Endodermal cell (in vitro differentiated cells): ENCODE results near the gene MB21D2. TPM values are rescaled to one million over a fixed set of nuclear protein-coding genes. Genes with fewer than 3 reads are reported as not detected.

ENCODE experiments used
- DNase-seq: peaks from one replicate; pipeline ENCODE4 v3.0.0-alpha.2; 2017
- H3K27ac ChIP-seq: 2 replicates; pipeline ENCODE4 v1.5.1; 2013; ENCODE audit warnings: mild to moderate bottlenecking, low read depth, low read length, moderate library complexity
- H3K27me3 ChIP-seq: 2 replicates; pipeline ENCODE4 v1.6.1; 2013; ENCODE audit warnings: mild to moderate bottlenecking, low read length, moderate library complexity; ENCODE audit not compliant: insufficient read depth, control insufficient read depth, poor library complexity, severe bottlenecking
- H3K36me3 ChIP-seq: 2 replicates; pipeline ENCODE4 v1.7.0; 2013; ENCODE audit warnings: mild to moderate bottlenecking, low read length, moderate library complexity; ENCODE audit not compliant: control insufficient read depth, insufficient read depth
- H3K4me1 ChIP-seq: one replicate; pipeline ENCODE4 v1.7.0; 2013; ENCODE audit warnings: low read length; ENCODE audit not compliant: control insufficient read depth, insufficient read depth
- H3K4me3 ChIP-seq: 2 replicates; pipeline ENCODE4 v1.5.1; 2013; ENCODE audit warnings: mild to moderate bottlenecking, low read length, moderate library complexity
- H3K9ac ChIP-seq: 2 replicates; pipeline ENCODE4 v1.6.1; 2013; ENCODE audit warnings: mild to moderate bottlenecking, low read length, moderate library complexity; ENCODE audit not compliant: poor library complexity, severe bottlenecking; ENCODE audit errors: extremely low read depth
- H3K9me3 ChIP-seq: 2 replicates; pipeline ENCODE4 v1.6.1; 2013; ENCODE audit warnings: mild to moderate bottlenecking, low read length, moderate library complexity; ENCODE audit not compliant: control insufficient read depth
- H3K27ac Mint-ChIP-seq: 2 replicates; pipeline ENCODE4 v1.8.0; 2020; ENCODE audit warnings: mixed read lengths
- H3K27me3 Mint-ChIP-seq: 2 replicates; pipeline ENCODE4 v1.8.0; 2021; ENCODE audit warnings: mild to moderate bottlenecking, mixed read lengths; ENCODE audit not compliant: insufficient read depth
- H3K36me3 Mint-ChIP-seq: 2 replicates; pipeline ENCODE4 v1.8.0; 2020; ENCODE audit warnings: low read depth, mixed read lengths
- H3K4me1 Mint-ChIP-seq: 2 replicates; pipeline ENCODE4 v1.8.0; 2020; ENCODE audit warnings: mixed read lengths
- H3K4me3 Mint-ChIP-seq: 2 replicates; pipeline ENCODE4 v1.8.0; 2020; ENCODE audit warnings: mild to moderate bottlenecking, moderate library complexity, mixed read lengths
- H3K9me3 Mint-ChIP-seq: 2 replicates; pipeline ENCODE4 v1.8.0; 2020; ENCODE audit warnings: mild to moderate bottlenecking, mixed read lengths
- CTCF ChIP-seq: fragments of 200-600 bp; sonication (generic); conservative IDR thresholded peaks from 2 replicates; pipeline ENCODE4 v1.5.0; 2021; ENCODE audit warnings: antibody characterized with exemption, mild to moderate bottlenecking
- WGBS, 2 experiments: methylation state at CpG; one replicate each; pipeline versions ENCODE4 v1.1.5 to v1.1.7; 2013; ENCODE audit warnings: missing lambda C conversion rate in 2 of 2, mixed read lengths in 1 of 2; ENCODE audit not compliant: insufficient coverage in 1 of 2, insufficient read length in 1 of 2; 5-methylcytosine and 5-hydroxymethylcytosine counted together
- total RNA-seq, 2 donors: library from RNA; stranded (reverse); fragmentation: NEBNext Ultra II Directional in 1 of 2; extraction: Animal tissue kit (Norgen Biotek cat#: 25700) in 1 of 2; gene quantifications; 2 replicates in 1 of 2; 3 replicates in 1 of 2; pipeline ENCODE4 v1.2.1, GENCODE V29; 2021

The MB21D2 gene
- total RNA-seq, 2 donors from 2014 or later = 5.7 to 6.9 TPM

- TF ChIP-seq CTCF = no peak
- H3K4me1 Mint-ChIP-seq = peaks cover 12% of the 10 kb centered on the region
- no peak overlapping the region for H3K9ac ChIP-seq
- H3K36me3 ChIP-seq = no peaks in the 10 kb centered on the region
- H3K9me3 Mint-ChIP-seq = no peaks in the 10 kb centered on the region
- no peak overlapping the region for H3K27ac ChIP-seq
- no peak overlapping the region for H3K4me3 ChIP-seq
- no peaks in the 10 kb centered on the region for H3K27me3 ChIP-seq
- H3K27me3 Mint-ChIP-seq = no peaks in the 10 kb centered on the region
- no peak overlapping the region for H3K27ac Mint-ChIP-seq
- WGBS, 2 experiments = 43 to 83% methylated on average over 1 to 3 of the region's 3 CpGs
- H3K36me3 Mint-ChIP-seq = no peaks in the 10 kb centered on the region
- no peaks in the 10 kb centered on the region for H3K9me3 ChIP-seq
- H3K4me3 Mint-ChIP-seq = no peak overlapping the region
- no peak for DNase-seq
- no peaks in the 10 kb centered on the region for H3K4me1 ChIP-seq
Observed at GRCh38 chr3:192834428-192834827, 83.2 kb downstream of the MB21D2 start.

- Histone ChIP-seq H3K4me1 (no peaks in the 10 kb centered on the region), H3K9ac (no peak overlapping the region), H3K36me3 (no peaks in the 10 kb centered on the region), H3K4me3 (no peak overlapping the region), H3K9me3 (no peaks in the 10 kb centered on the region), H3K27ac (no peak overlapping the region), H3K27me3 (no peaks in the 10 kb centered on the region)
- no peaks in the 10 kb centered on the region for H3K36me3 Mint-ChIP-seq
- H3K4me3 Mint-ChIP-seq = no peak overlapping the region
- no peak overlapping the region for H3K27ac Mint-ChIP-seq
- no peak for TF ChIP-seq CTCF
- DNase-seq = no peak
- H3K9me3 Mint-ChIP-seq = no peaks in the 10 kb centered on the region
- peaks cover 12% of the 10 kb centered on the region for H3K4me1 Mint-ChIP-seq
- H3K27me3 Mint-ChIP-seq = no peaks in the 10 kb centered on the region
- 90 to 92% methylated on average over 9 of the region's 9 CpGs for WGBS, 2 experiments
Observed at GRCh38 chr3:192833177-192833890, 84.3 kb downstream of the MB21D2 start.

- H3K27me3 Mint-ChIP-seq = no peaks in the 10 kb centered on the region
- H3K27me3 ChIP-seq = no peaks in the 10 kb centered on the region
- no peaks in the 10 kb centered on the region for H3K4me1 ChIP-seq
- 75 to 91% methylated on average over 1 of the region's 1 CpG for WGBS, 2 experiments
- no peak for DNase-seq
- no peak for TF ChIP-seq CTCF
- no peak overlapping the region for H3K27ac Mint-ChIP-seq
- peaks cover 8% of the 10 kb centered on the region for H3K4me1 Mint-ChIP-seq
- no peaks in the 10 kb centered on the region for H3K36me3 ChIP-seq
- no peaks in the 10 kb centered on the region for H3K9me3 Mint-ChIP-seq
- H3K9ac ChIP-seq = no peak overlapping the region
- H3K36me3 Mint-ChIP-seq = no peaks in the 10 kb centered on the region
- no peak overlapping the region for H3K27ac ChIP-seq
- H3K4me3 ChIP-seq = no peak overlapping the region
- no peak overlapping the region for H3K4me3 Mint-ChIP-seq
- H3K9me3 ChIP-seq = no peaks in the 10 kb centered on the region
Observed at GRCh38 chr3:192831801-192832347, 85.8 kb downstream of the MB21D2 start.
